GM23248 (cell line): ENCODE measurements around the gene PSMD14. TPM values are rescaled to one million over a fixed set of nuclear protein-coding genes. Genes with fewer than 3 reads are reported as not detected.

Experiments
- DNase-seq: peaks from one replicate; pipeline ENCODE4 v3.0.0-alpha.2; 2015
- H2AFZ ChIP-seq: fragments of 200-600 bp; sonication (generic); 2 replicates; pipeline ENCODE4 v1.6.1; 2016; ENCODE audit warnings: antibody characterized with exemption
- H3F3A ChIP-seq: fragments of 200-600 bp; sonication (generic); 2 replicates; pipeline ENCODE4 v1.6.1; 2016; ENCODE audit warnings: mild to moderate bottlenecking, antibody characterized with exemption, mixed run types; ENCODE audit not compliant: insufficient read depth
- H3K27ac ChIP-seq: fragments of 200-600 bp; sonication (generic); 2 replicates; pipeline ENCODE4 v1.5.1; 2016; ENCODE audit warnings: mild to moderate bottlenecking
- H3K27me3 ChIP-seq: fragments of 200-600 bp; sonication (generic); replicated peaks from 2 replicates; pipeline ENCODE4 v1.6.1; 2016; ENCODE audit warnings: mild to moderate bottlenecking; ENCODE audit not compliant: insufficient read depth
- H3K36me3 ChIP-seq: fragments of 200-600 bp; sonication (generic); 2 replicates; pipeline ENCODE4 v1.6.1; 2016; ENCODE audit warnings: low read depth, mild to moderate bottlenecking
- H3K4me1 ChIP-seq: fragments of 200-600 bp; sonication (generic); 2 replicates; pipeline ENCODE4 v1.6.1; 2016; ENCODE audit warnings: mild to moderate bottlenecking; ENCODE audit not compliant: insufficient read depth
- H3K4me2 ChIP-seq: fragments of 200-600 bp; sonication (generic); one replicate; pipeline ENCODE4 v1.6.1; 2016; ENCODE audit warnings: mild to moderate bottlenecking; ENCODE audit not compliant: unreplicated experiment
- H3K4me3 ChIP-seq: fragments of 200-600 bp; sonication (generic); 2 replicates; pipeline ENCODE4 v1.5.1; 2016; ENCODE audit warnings: mild to moderate bottlenecking
- H3K79me2 ChIP-seq: fragments of 200-600 bp; sonication (generic); 2 replicates; pipeline ENCODE4 v1.6.1; 2016; ENCODE audit warnings: mild to moderate bottlenecking; ENCODE audit not compliant: insufficient read depth
- H3K9ac ChIP-seq: fragments of 200-600 bp; sonication (generic); 2 replicates; pipeline ENCODE4 v1.6.1; 2016; ENCODE audit warnings: mild to moderate bottlenecking
- H3K9me2 ChIP-seq: fragments of 200-600 bp; sonication (generic); 2 replicates; pipeline ENCODE4 v1.6.1; 2016; ENCODE audit warnings: mixed run types, mild to moderate bottlenecking, moderate library complexity; ENCODE audit not compliant: insufficient read depth
- H3K9me3 ChIP-seq: fragments of 200-600 bp; sonication (generic); one replicate; pipeline ENCODE4 v1.6.1; 2017; ENCODE audit warnings: low read depth
- H4K20me1 ChIP-seq: fragments of 200-600 bp; sonication (generic); 2 replicates; pipeline ENCODE4 v1.6.0; 2016; ENCODE audit not compliant: insufficient read depth
- EZH2 ChIP-seq: fragments of 200-600 bp; sonication (generic); IDR thresholded peaks from 2 replicates; pipeline ENCODE4 v1.6.1; 2018; ENCODE audit warnings: antibody characterized with exemption, mild to moderate bottlenecking; ENCODE audit not compliant: insufficient read depth, poor library complexity, severe bottlenecking
- EZH2phosphoT487 ChIP-seq: fragments of 200-600 bp; sonication (generic); IDR thresholded peaks from 2 replicates; pipeline ENCODE4 v1.6.1; 2018; ENCODE audit warnings: antibody characterized with exemption, moderate library complexity, mild to moderate bottlenecking, low read depth; ENCODE audit not compliant: insufficient read depth
- WGBS, 2 experiments: methylation state at CpG; one replicate each; pipeline ENCODE4 v1.1.6; 2015 to 2017; ENCODE audit warnings: low lambda C conversion rate in 2 of 2, low coverage in 1 of 2; ENCODE audit errors: missing lambda C conversion rate in 2 of 2; 5-methylcytosine and 5-hydroxymethylcytosine counted together
- in situ Hi-C: fragments of 300-500 bp; cut with MboI; formaldehyde crosslinking; loops from 2 replicates; pipeline ENCODE4 v1.15.0; 2020
- polyA plus RNA-seq: library from polyadenylated mRNA; unstranded; fragments of >200 nt; fragmentation: Nextera tagmentation; extraction: Ambion mirVana; gene quantifications from 2 replicates; pipeline ENCODE4 v1.2.1, GENCODE V29; 2016
- total RNA-seq: library from RNA; depleted of rRNA; stranded (reverse); fragments of >200 nt; shearing (Covaris generic); gene quantifications from 2 replicates; pipeline ENCODE4 v1.2.3, GENCODE V29; 2014

PSMD14 gene
- total and polyA plus RNA-seq, 2 experiments from 2014 or later = 94.4 to 96.0 TPM

- no peaks in the 10 kb centered on the region for H3K4me1 ChIP-seq
- no peak overlapping the region for H3K4me3 ChIP-seq
- H3K9me3 ChIP-seq = no peaks in the 10 kb centered on the region
- H3K79me2 ChIP-seq = peaks cover 83% of the 10 kb centered on the region
- H2AFZ ChIP-seq = no peak overlapping the region
- in situ Hi-C loops = no loop called here
- H3K27ac ChIP-seq = no peak overlapping the region
- TF ChIP-seq EZH2 (no peak), EZH2phosphoT487 (no peak)
- WGBS, 2 experiments = 94 to 98% methylated on average over 2 of the region's 2 CpGs
- H3K9ac ChIP-seq = no peak overlapping the region
- no peaks in the 10 kb centered on the region for H3F3A ChIP-seq
- no peak overlapping the region for H3K4me2 ChIP-seq
- DNase-seq = no peak
- 0 out of 2 replicates have a peak, but pooled peaks cover 10% of the 10 kb centered on the region for H3K36me3 ChIP-seq
- H3K9me2 ChIP-seq = no peaks in the 10 kb centered on the region
- no peaks in the 10 kb centered on the region for H3K27me3 ChIP-seq
- H4K20me1 ChIP-seq = no peaks in the 10 kb centered on the region
Observed at GRCh38 chr2:161344692-161345091, 36.5 kb downstream of the PSMD14 start.

GRCh38 chr2:161351678-161352077 is 43.5 kb downstream of the PSMD14 start:
- Histone ChIP-seq H3K9ac (no peak overlapping the region), H3K36me3 (no peaks in the 10 kb centered on the region), H3K27me3 (no peaks in the 10 kb centered on the region), H3K4me2 (no peak overlapping the region), H3K4me1 (no peaks in the 10 kb centered on the region), H3K4me3 (no peak overlapping the region), H4K20me1 (no peaks in the 10 kb centered on the region; the same call in 1 of the 2 replicates), H3K27ac (no peak overlapping the region), H3K9me2 (no peaks in the 10 kb centered on the region), H3K9me3 (no peaks in the 10 kb centered on the region), H3K79me2 (peaks cover 99% of the 10 kb centered on the region), H2AFZ (no peak overlapping the region), H3F3A (no peaks in the 10 kb centered on the region)
- in situ Hi-C loops = no loop called here
- DNase-seq = no peak
- WGBS, 2 experiments = 81 to 82% methylated on average over 6 of the region's 6 CpGs
- TF ChIP-seq EZH2 = no peak
- TF ChIP-seq EZH2phosphoT487 = no peak

GRCh38 chr2:161352719-161353118 is 44.5 kb downstream of the PSMD14 start:
- no peak overlapping the region for H2AFZ ChIP-seq
- H3K9me3 ChIP-seq = no peaks in the 10 kb centered on the region
- no peaks in the 10 kb centered on the region for H3K36me3 ChIP-seq
- peaks cover 99% of the 10 kb centered on the region for H3K79me2 ChIP-seq
- no peaks in the 10 kb centered on the region for H3K27me3 ChIP-seq
- H3K4me2 ChIP-seq = no peak overlapping the region
- no peak overlapping the region for H3K9ac ChIP-seq
- TF ChIP-seq EZH2phosphoT487 (no peak), EZH2 (no peak)
- H3K4me3 ChIP-seq = no peak overlapping the region
- no peaks in the 10 kb centered on the region for H3K4me1 ChIP-seq
- in situ Hi-C loops = no loop called here
- no peaks in the 10 kb centered on the region for H3F3A ChIP-seq
- no peaks in the 10 kb centered on the region for H3K9me2 ChIP-seq
- H4K20me1 ChIP-seq = no peaks in the 10 kb centered on the region; the same call in 1 of the 2 replicates
- H3K27ac ChIP-seq = no peak overlapping the region
- no peak for DNase-seq

GRCh38 chr2:161353543-161353942 is 45.3 kb downstream of the PSMD14 start:
- TF ChIP-seq EZH2phosphoT487 = no peak
- no peak for TF ChIP-seq EZH2
- no peak for DNase-seq
- 93 to 100% methylated on average over 1 of the region's 1 CpG for WGBS, 2 experiments

GRCh38 chr2:161354106-161354505 is 45.9 kb downstream of the PSMD14 start:
- Histone ChIP-seq H2AFZ (no peak overlapping the region), H3K9me2 (no peaks in the 10 kb centered on the region), H3K27me3 (no peaks in the 10 kb centered on the region), H3K4me3 (no peak overlapping the region), H3F3A (no peaks in the 10 kb centered on the region), H4K20me1 (no peaks in the 10 kb centered on the region; the same call in 1 of the 2 replicates), H3K4me1 (no peaks in the 10 kb centered on the region), H3K9me3 (no peaks in the 10 kb centered on the region), H3K4me2 (no peak overlapping the region), H3K27ac (no peak overlapping the region), H3K9ac (no peak overlapping the region), H3K79me2 (peaks cover 99% of the 10 kb centered on the region), H3K36me3 (no peaks in the 10 kb centered on the region)
- DNase-seq = no peak
- in situ Hi-C loops = no loop called here
- TF ChIP-seq EZH2 (no peak), EZH2phosphoT487 (no peak)
- WGBS, 2 experiments = 98 to 100% methylated on average over 5 of the region's 5 CpGs

More at GRCh38 chr2:161353543-161353942, 45.3 kb downstream of the PSMD14 start:
- H3K4me3 ChIP-seq = no peak overlapping the region
- peaks cover 99% of the 10 kb centered on the region for H3K79me2 ChIP-seq
- no peak overlapping the region for H3K9ac ChIP-seq
- no peaks in the 10 kb centered on the region for H3K4me1 ChIP-seq
- H3K4me2 ChIP-seq = no peak overlapping the region
- no peaks in the 10 kb centered on the region for H3K9me3 ChIP-seq
- no peaks in the 10 kb centered on the region for H3F3A ChIP-seq
- no peaks in the 10 kb centered on the region for H3K27me3 ChIP-seq
- in situ Hi-C loops = no loop called here
- H3K36me3 ChIP-seq = no peaks in the 10 kb centered on the region
- no peaks in the 10 kb centered on the region; the same call in 1 of the 2 replicates for H4K20me1 ChIP-seq
- no peak overlapping the region for H2AFZ ChIP-seq
- H3K9me2 ChIP-seq = no peaks in the 10 kb centered on the region
- H3K27ac ChIP-seq = no peak overlapping the region
